KOPT-K1 (cell line): ENCODE results near the gene ADD3.

Source experiments
- H3K27ac ChIP-seq: fragments of 200-600 bp; sonication (generic); 2 replicates; pipeline ENCODE4 v1.5.1; 2016; ENCODE audit warnings: antibody characterized with exemption, mild to moderate bottlenecking, low read depth, low read length; ENCODE audit not compliant: poor library complexity, severe bottlenecking
- H3K36me3 ChIP-seq: fragments of 200-600 bp; sonication (generic); 2 replicates; pipeline ENCODE4 v1.5.1; 2017; ENCODE audit warnings: antibody characterized with exemption, mild to moderate bottlenecking, low read length, moderate library complexity; ENCODE audit not compliant: insufficient read depth
- H3K9me3 ChIP-seq: fragments of 200-600 bp; sonication (generic); 2 replicates; pipeline ENCODE4 v1.5.1; 2017; ENCODE audit warnings: antibody characterized with exemption, low read length, mild to moderate bottlenecking; ENCODE audit not compliant: insufficient read depth, poor library complexity, severe bottlenecking

ADD3 gene

GRCh38 chr10:110007701-110008517 lies at the start of gene ADD3:
Gene ADD3 (plus strand): TSS chr10:110007984. CDS start chr10:110100654, 92,670 bp downstream.
- no peaks in the 10 kb centered on the region for H3K36me3 ChIP-seq
- no peaks in the 10 kb centered on the region for H3K9me3 ChIP-seq
- H3K27ac ChIP-seq = peak within 1 kb of the TSS; percentile 91

DNA sequence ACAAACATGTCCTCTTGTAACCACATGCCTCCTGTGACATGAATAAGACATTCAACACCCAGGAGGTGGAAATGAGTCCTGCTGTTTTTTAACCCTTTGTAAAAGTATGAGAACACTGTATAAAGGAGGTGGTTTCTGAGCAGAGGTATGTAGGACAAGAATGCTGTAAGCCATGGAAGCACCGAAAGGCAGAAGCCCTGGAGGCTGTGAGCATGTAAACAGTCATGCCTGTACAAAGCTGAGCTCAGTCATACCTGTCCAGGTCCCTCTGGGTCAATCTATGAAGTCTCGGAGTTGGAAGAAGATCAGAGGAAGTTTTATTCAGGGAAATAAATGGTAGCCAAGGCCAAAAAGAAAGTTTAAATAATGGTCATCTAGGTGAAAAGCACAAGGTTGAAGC lies 49.7 kb upstream of the ADD3 start:
- Histone ChIP-seq H3K36me3 (no peaks in the 10 kb centered on the region), H3K9me3 (no peaks in the 10 kb centered on the region), H3K27ac (no peak overlapping the region)

GRCh38 chr10:109959259-109960145 lies 48.3 kb upstream of the ADD3 start:
- no peak overlapping the region for H3K27ac ChIP-seq
- no peaks in the 10 kb centered on the region for H3K9me3 ChIP-seq
- H3K36me3 ChIP-seq = no peaks in the 10 kb centered on the region

GRCh38 chr10:109960682-109961081 lies 47.1 kb upstream of the ADD3 start:
- Histone ChIP-seq H3K36me3 (no peaks in the 10 kb centered on the region), H3K9me3 (no peaks in the 10 kb centered on the region), H3K27ac (no peak overlapping the region)

DNA sequence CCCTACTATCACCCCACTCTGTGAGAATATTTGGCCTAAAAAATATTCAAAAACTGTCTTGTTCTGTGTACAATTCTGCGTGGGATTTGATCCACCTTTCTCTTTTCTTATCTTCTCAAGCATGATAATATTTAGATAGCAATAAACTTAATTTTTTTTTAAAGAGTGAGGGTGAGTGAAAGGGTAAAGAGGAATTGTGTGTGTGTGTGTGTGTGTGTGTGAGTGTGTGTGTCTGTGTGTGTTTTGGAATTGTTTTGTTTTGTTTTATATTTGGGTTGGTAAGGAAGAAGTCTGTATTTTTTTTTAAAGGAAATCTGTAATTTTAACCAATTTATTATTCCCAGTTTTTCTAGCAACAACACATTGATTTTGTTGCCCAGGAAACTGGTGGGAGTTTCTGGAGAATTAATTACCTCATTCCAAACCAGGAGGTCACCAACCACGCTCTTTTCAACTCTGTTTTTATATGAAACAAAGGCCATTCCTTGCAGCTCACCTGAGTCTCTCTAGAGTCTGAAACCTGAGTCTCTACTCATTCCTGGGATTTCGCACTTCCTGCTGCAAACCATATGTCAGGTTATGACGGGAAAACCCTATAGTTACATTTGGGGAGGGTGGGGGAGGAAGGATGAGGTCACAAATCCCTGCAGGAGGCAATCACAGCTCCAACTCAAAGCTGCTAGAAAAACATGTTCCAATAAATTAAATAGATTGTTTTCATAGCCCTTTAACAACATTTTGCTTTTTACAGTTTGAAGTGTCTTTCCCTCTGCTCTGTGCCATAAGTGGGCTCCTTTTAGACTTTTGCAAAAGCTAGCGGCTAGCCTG lies 46.4 kb upstream of the ADD3 start:
- H3K27ac ChIP-seq = no peak overlapping the region

GRCh38 chr10:109962247-109962646 lies 45.5 kb upstream of the ADD3 start:
- Histone ChIP-seq H3K27ac (no peak overlapping the region), H3K36me3 (no peaks in the 10 kb centered on the region), H3K9me3 (no peaks in the 10 kb centered on the region)

More for the DNA sequence above, 46.4 kb upstream of the ADD3 start:
- Histone ChIP-seq H3K36me3 (no peaks in the 10 kb centered on the region), H3K9me3 (no peaks in the 10 kb centered on the region)

DNA sequence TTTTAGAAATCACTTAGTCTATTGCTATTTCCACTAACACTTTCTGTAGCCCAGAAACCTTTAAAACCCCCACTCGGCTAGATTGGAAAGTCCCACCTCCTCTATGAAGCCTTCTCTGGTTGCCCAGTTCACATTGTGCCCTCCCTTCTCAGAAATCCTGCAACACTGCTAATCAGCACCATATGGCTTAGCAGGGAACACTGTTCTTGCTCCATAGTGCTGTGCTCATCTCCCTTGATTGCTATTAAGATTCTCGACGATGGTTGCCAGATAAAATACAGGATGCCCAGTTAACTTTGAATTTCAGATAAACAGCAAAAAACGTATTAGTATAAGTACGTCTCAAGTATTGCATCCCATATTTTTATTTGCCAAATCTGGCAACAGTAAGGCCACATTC lies 44.3 kb upstream of the ADD3 start:
- H3K36me3 ChIP-seq = no peaks in the 10 kb centered on the region
- H3K9me3 ChIP-seq = no peaks in the 10 kb centered on the region
- no peak overlapping the region for H3K27ac ChIP-seq

DNA sequence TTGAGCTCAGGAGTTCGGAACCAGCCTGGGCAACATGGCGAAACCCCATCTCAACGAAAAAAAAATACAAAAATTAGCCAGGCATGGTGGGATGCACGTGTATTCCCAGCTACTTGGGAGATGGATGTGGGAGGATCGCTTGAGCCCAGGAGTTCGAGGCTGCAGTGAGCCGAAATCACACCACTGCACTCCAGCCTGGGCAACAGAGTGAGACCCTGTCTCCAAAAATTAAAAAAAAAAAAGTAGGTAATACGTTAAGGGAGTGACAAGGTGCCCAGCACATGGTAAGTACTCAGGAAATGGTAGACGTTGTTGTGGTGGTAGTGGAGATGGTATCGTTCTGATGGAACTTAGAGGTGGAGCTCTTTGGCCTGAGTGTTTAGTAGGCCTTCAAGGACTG lies 43.5 kb upstream of the ADD3 start:
- H3K27ac ChIP-seq = no peak overlapping the region
- no peaks in the 10 kb centered on the region for H3K36me3 ChIP-seq
- peaks cover 5% of the 10 kb centered on the region for H3K9me3 ChIP-seq

GRCh38 chr10:109966961-109967738 lies 40.6 kb upstream of the ADD3 start:
- Histone ChIP-seq H3K27ac (no peak overlapping the region), H3K36me3 (no peaks in the 10 kb centered on the region), H3K9me3 (peaks cover 5% of the 10 kb centered on the region)

DNA sequence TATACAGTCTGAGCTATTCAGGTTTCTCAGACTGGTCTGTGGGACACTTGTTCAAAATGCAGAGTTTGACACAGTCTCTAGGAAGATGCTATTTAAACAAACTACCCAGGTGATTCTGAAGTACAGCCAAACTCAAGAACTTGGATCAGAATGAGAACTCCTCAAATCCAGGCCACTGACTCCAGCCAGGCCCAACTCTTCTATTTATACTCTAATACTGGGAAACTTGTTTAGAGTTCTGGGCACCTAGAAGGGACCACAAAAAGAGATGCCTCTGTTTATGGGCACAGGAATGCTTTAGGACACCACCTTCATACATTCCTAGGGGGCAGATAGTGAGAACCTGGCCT lies 40.1 kb upstream of the ADD3 start:
- Histone ChIP-seq H3K36me3 (no peaks in the 10 kb centered on the region), H3K9me3 (peaks cover 5% of the 10 kb centered on the region), H3K27ac (no peak overlapping the region)

DNA sequence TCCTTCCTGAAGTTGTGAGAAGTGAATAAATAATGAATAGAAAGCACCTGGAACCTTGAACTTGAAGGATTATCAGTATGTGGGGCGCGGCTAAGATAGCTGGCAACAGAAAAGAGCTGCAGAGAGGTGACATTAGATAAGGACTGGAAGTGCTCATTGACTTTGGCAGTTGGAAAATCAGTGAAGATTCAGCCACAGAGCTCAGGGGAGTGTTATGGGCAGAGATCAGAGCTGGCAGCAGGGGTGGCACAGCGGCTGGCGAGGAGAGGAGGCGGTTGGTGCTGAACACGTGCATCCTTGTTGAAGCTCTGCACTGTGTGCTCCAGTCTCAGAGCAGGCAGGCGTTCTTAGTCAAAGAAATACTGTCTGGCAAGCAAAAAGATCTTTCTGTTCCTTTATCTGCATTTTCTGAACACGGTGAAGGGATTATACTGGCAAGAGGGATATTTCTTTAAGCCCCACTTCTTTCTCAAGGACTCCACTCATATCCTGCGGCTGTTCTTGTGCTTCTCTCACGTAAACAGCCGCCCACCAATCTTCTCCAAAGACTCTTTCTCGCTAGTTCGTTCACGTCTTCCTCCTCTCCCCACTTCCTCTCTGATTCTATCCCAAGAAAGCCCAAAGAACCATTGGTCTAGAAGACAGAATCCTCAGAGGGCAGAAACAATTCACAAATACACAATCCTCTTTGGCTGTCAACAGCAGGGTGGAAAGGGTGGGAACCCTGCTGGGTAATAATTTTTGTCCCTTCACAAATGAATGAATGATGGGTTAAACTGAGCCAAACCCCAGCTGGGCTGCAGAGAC lies 38.6 kb upstream of the ADD3 start:
- peaks cover 5% of the 10 kb centered on the region for H3K9me3 ChIP-seq
- H3K27ac ChIP-seq = no peak overlapping the region
- no peaks in the 10 kb centered on the region for H3K36me3 ChIP-seq

- H3K27ac ChIP-seq = no peak overlapping the region
- peaks cover 5% of the 10 kb centered on the region for H3K9me3 ChIP-seq
- H3K36me3 ChIP-seq = no peaks in the 10 kb centered on the region
Measured at GRCh38 chr10:109969760-109970346, 37.9 kb upstream of the ADD3 start.

DNA sequence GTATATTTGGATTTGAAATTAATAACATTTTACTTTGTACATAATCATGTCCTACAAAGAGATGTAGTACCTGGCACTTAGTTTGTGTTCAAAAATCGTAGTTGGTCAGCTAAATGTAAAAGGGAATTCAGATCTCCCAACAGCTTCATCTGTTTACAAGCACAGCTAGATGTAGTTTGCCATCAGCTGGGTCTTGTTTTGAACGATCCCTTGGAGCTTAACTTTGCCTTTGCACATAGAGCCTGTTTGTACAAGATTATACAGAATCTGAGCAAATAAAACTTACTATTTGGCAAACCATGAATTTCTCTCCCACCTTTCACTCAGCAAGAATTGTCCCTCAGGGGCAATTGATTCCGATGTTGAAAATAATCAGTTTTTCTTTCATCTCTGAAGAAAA lies 36.1 kb upstream of the ADD3 start:
- H3K9me3 ChIP-seq = peaks cover 5% of the 10 kb centered on the region
- H3K36me3 ChIP-seq = no peaks in the 10 kb centered on the region
- no peak overlapping the region for H3K27ac ChIP-seq
